Natural killer cell treated with Interleukin-12 subunit alpha and Interleukin-12 subunit beta and Interleukin-15 and Interleukin-18, amount 100 ng/mL, for 72 hours (primary cell): ENCODE measurements around the gene RALGDS. TPM values are rescaled to one million over a fixed set of nuclear protein-coding genes. Genes with fewer than 3 reads are reported as not detected.

Experiments used
- ATAC-seq, 2 donors: fragments of 150-1000 bp; cut with Tn5 transposase in 1 of 2; sonication (Bioruptor Pico), chemical (Tn5 transposase) in 1 of 2; 2 replicates each; pipeline ENCODE4 v1.10.0; 2021
- DNase-seq: peaks from one replicate; pipeline ENCODE4 v3.0.0; 2022; ENCODE audit warnings: low spot score
- H3K27ac Mint-ChIP-seq, 2 donors: 1 replicate in 1 of 2; 2 replicates in 1 of 2; pipeline ENCODE4 v1.8.0; 2022; ENCODE audit warnings: mixed read lengths in 2 of 2, mild to moderate bottlenecking in 1 of 2, moderate library complexity in 1 of 2
- H3K27me3 Mint-ChIP-seq, 2 donors: 1 replicate in 1 of 2; 2 replicates in 1 of 2; pipeline ENCODE4 v1.8.0; 2022; ENCODE audit warnings: mixed read lengths in 2 of 2
- H3K36me3 Mint-ChIP-seq: one replicate; pipeline ENCODE4 v1.8.0; 2022; ENCODE audit warnings: mixed read lengths
- H3K4me1 Mint-ChIP-seq, 2 donors: 1 replicate in 1 of 2; 2 replicates in 1 of 2; pipeline ENCODE4 v1.8.0; 2022; ENCODE audit warnings: low read depth in 2 of 2, mixed read lengths in 2 of 2, mild to moderate bottlenecking in 1 of 2
- H3K4me3 Mint-ChIP-seq: one replicate; pipeline ENCODE4 v1.8.0; 2022; ENCODE audit warnings: mixed read lengths
- H3K9me3 Mint-ChIP-seq: 2 replicates; pipeline ENCODE4 v1.8.0; 2022; ENCODE audit warnings: mixed read lengths
- total RNA-seq, 2 donors: library from RNA; stranded (reverse); gene quantifications; one replicate each; pipeline ENCODE4 v1.2.3, GENCODE V29; 2022

The RALGDS gene
- total RNA-seq, 2 donors from 2014 or later: 138 to 159 TPM

GRCh38 chr9:133146746-133147411 lies 25.8 kb upstream of the RALGDS start:
- no peaks in the 10 kb centered on the region for H3K36me3 Mint-ChIP-seq
- no peaks in the 10 kb centered on the region for H3K9me3 Mint-ChIP-seq
- no peak for ATAC-seq
- peak overlapping the region; percentile 83 to 87 for H3K27ac Mint-ChIP-seq
- peaks cover 42 to 44% of the 10 kb centered on the region in 2 donors for H3K4me1 Mint-ChIP-seq
- no peaks in the 10 kb centered on the region for H3K27me3 Mint-ChIP-seq
- no peak for DNase-seq
- peak overlapping the region; percentile 99 for H3K4me3 Mint-ChIP-seq

GRCh38 chr9:133144904-133145851 lies 24.1 kb upstream of the RALGDS start:
- Mint-ChIP-seq H3K27ac (peak overlapping the region; percentile 83 to 95), H3K4me3 (peak overlapping the region; percentile 77), H3K36me3 (no peaks in the 10 kb centered on the region), H3K4me1 (peaks cover 52 to 55% of the 10 kb centered on the region in 2 donors), H3K9me3 (no peaks in the 10 kb centered on the region), H3K27me3 (no peaks in the 10 kb centered on the region)
- ATAC-seq (no peak), DNase-seq (no peak)

GRCh38 chr9:133144142-133144903 lies 23.3 kb upstream of the RALGDS start:
- DNase-seq: peak; percentile 98
- Mint-ChIP-seq H3K9me3 (no peaks in the 10 kb centered on the region), H3K27ac (peak overlapping the region; percentile 83 to 95), H3K4me3 (peak overlapping the region; percentile 77), H3K36me3 (no peaks in the 10 kb centered on the region), H3K27me3 (no peaks in the 10 kb centered on the region), H3K4me1 (peaks cover 52 to 55% of the 10 kb centered on the region in 2 donors)
- peak; percentile 85 to 91 for ATAC-seq

- H3K36me3 Mint-ChIP-seq: no peaks in the 10 kb centered on the region
- H3K4me1 Mint-ChIP-seq: peaks cover 52 to 58% of the 10 kb centered on the region in 2 donors
- ATAC-seq (no peak), DNase-seq (no peak)
- no peaks in the 10 kb centered on the region for H3K27me3 Mint-ChIP-seq
- peak overlapping the region; percentile 77 for H3K4me3 Mint-ChIP-seq
- H3K9me3 Mint-ChIP-seq: no peaks in the 10 kb centered on the region
- peak overlapping the region; percentile 83 to 95 for H3K27ac Mint-ChIP-seq
Measured at GRCh38 chr9:133143639-133144141, 22.6 kb upstream of the RALGDS start.

GRCh38 chr9:133142684-133143622 lies 21.9 kb upstream of the RALGDS start:
- no peaks in the 10 kb centered on the region for H3K27me3 Mint-ChIP-seq
- DNase-seq (no peak), ATAC-seq (no peak)
- no peaks in the 10 kb centered on the region for H3K9me3 Mint-ChIP-seq
- H3K4me3 Mint-ChIP-seq: peak overlapping the region; percentile 63
- H3K27ac Mint-ChIP-seq: peak overlapping the region; percentile 83 to 93
- peaks cover 45 to 58% of the 10 kb centered on the region in 2 donors for H3K4me1 Mint-ChIP-seq
- H3K36me3 Mint-ChIP-seq: no peaks in the 10 kb centered on the region

GRCh38 chr9:133141833-133142595 lies 21.0 kb upstream of the RALGDS start:
- Mint-ChIP-seq H3K9me3 (no peaks in the 10 kb centered on the region), H3K36me3 (no peaks in the 10 kb centered on the region), H3K27me3 (no peaks in the 10 kb centered on the region), H3K4me1 (peaks cover 42 to 55% of the 10 kb centered on the region in 2 donors), H3K4me3 (peak overlapping the region; percentile 63), H3K27ac (peak overlapping the region; percentile 83 to 93)
- ATAC-seq: peak in 1 of 2 donors; percentile 31
- DNase-seq: no peak

GRCh38 chr9:133140606-133141005 lies 19.6 kb upstream of the RALGDS start:
- DNase-seq (no peak), ATAC-seq (no peak)
- H3K27ac Mint-ChIP-seq: peak overlapping the region; percentile 83 to 93
- H3K27me3 Mint-ChIP-seq: no peaks in the 10 kb centered on the region
- H3K9me3 Mint-ChIP-seq: no peaks in the 10 kb centered on the region
- H3K36me3 Mint-ChIP-seq: peaks cover 5% of the 10 kb centered on the region
- H3K4me3 Mint-ChIP-seq: no peak overlapping the region
- H3K4me1 Mint-ChIP-seq: peaks cover 47 to 58% of the 10 kb centered on the region in 2 donors

- peaks cover 5% of the 10 kb centered on the region for H3K36me3 Mint-ChIP-seq
- no peak overlapping the region for H3K27ac Mint-ChIP-seq
- DNase-seq (no peak), ATAC-seq (no peak)
- H3K4me1 Mint-ChIP-seq: peaks cover 45 to 56% of the 10 kb centered on the region in 2 donors
- H3K27me3 Mint-ChIP-seq: no peaks in the 10 kb centered on the region
- H3K4me3 Mint-ChIP-seq: no peak overlapping the region
- H3K9me3 Mint-ChIP-seq: no peaks in the 10 kb centered on the region
Measured at GRCh38 chr9:133140174-133140505, 19.1 kb upstream of the RALGDS start.

- peaks cover 45 to 55% of the 10 kb centered on the region in 2 donors for H3K4me1 Mint-ChIP-seq
- H3K4me3 Mint-ChIP-seq: no peak overlapping the region
- no peaks in the 10 kb centered on the region for H3K9me3 Mint-ChIP-seq
- DNase-seq (no peak), ATAC-seq (no peak)
- peak overlapping the region; percentile 81 to 90 for H3K27ac Mint-ChIP-seq
- no peaks in the 10 kb centered on the region for H3K27me3 Mint-ChIP-seq
- H3K36me3 Mint-ChIP-seq: peaks cover 5% of the 10 kb centered on the region
Measured at GRCh38 chr9:133139246-133140173, 18.5 kb upstream of the RALGDS start.

- H3K4me3 Mint-ChIP-seq: peak overlapping the region; percentile 78
- no peaks in the 10 kb centered on the region for H3K27me3 Mint-ChIP-seq
- H3K36me3 Mint-ChIP-seq: peaks cover 5% of the 10 kb centered on the region
- peaks cover 49 to 60% of the 10 kb centered on the region in 2 donors for H3K4me1 Mint-ChIP-seq
- peak in 1 of 2 donors; percentile 5 for ATAC-seq
- H3K9me3 Mint-ChIP-seq: no peaks in the 10 kb centered on the region
- DNase-seq: peak; percentile 80
- peak overlapping the region; percentile 90 to 98 for H3K27ac Mint-ChIP-seq
Measured at GRCh38 chr9:133137451-133138231, 16.6 kb upstream of the RALGDS start.
